AG09319 (cell line): ENCODE results near the gene RTL10.

Experiments used
- DNase-seq: peaks from one replicate; pipeline ENCODE4 v3.0.0-alpha.2; 2010; ENCODE audit warnings: low read depth; ENCODE audit errors: extremely low read depth
- CTCF ChIP-seq: IDR thresholded peaks from 2 replicates; pipeline ENCODE4 v1.5.1; 2011; ENCODE audit warnings: low read depth, mild to moderate bottlenecking, inconsistent platforms, low read length, moderate library complexity

The RTL10 gene

GRCh38 chr22:19809741-19810140 is 44.9 kb downstream of the RTL10 start:
- no peak for TF ChIP-seq CTCF
- no peak for DNase-seq

GRCh38 chr22:19808873-19809478 is 45.7 kb downstream of the RTL10 start:
- no peak for TF ChIP-seq CTCF
- DNase-seq = no peak

- no peak for TF ChIP-seq CTCF
- DNase-seq = no peak
Observed at GRCh38 chr22:19807914-19808872, 46.5 kb downstream of the RTL10 start.

GRCh38 chr22:19807161-19807913 is 47.3 kb downstream of the RTL10 start:
- no peak for DNase-seq
- no peak for TF ChIP-seq CTCF

GRCh38 chr22:19806213-19807160 is 48.2 kb downstream of the RTL10 start:
- no peak for DNase-seq
- no peak for TF ChIP-seq CTCF

GRCh38 chr22:19805821-19806212 is 48.9 kb downstream of the RTL10 start:
- no peak for DNase-seq
- no peak for TF ChIP-seq CTCF
